GM18511 (cell line): ENCODE data around the gene TMEM212.

ENCODE experiments used
- ATAC-seq: cut with Tn5 transposase; IDR thresholded peaks from one replicate; pipeline ENCODE4 v1.9.1; 2021; ENCODE audit warnings: mild to moderate bottlenecking, moderate library complexity; ENCODE audit not compliant: unreplicated experiment

The TMEM212 gene

DNA sequence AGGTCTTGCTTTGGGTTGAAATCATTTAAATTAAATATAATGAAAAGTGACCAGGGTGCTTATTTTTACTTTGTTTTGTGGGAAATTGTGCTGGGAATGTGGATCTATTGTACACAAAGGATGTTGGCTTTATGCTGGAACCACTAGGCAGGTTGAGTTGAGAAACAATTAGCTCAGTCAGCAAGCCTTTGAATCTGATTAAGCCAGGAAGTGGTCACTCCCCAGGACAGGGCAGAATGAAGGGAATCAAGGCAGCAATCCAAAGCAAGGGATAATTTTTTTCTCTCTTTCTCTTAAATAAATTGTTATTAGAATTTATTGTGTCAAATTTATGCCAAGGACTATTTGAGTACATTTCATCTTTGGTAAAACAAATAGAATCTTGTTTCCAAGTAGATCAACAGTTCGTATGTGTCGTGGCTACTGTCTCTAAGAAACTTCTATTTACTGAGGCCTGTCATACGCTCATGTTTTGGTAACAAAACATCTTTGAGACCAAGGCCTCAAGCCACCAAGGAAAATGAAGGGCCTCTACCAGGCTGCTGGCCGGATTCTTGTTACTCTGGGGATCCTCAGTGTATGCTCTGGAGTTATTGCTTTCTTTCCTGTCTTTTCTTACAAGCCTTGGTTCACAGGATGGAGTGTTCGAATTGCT, at the start of gene TMEM212:
Gene TMEM212 (plus strand): TSS at position 486 of the 655 bp plus-strand sequence. CDS start 35 bp downstream, at position 521.
- no peak for ATAC-seq

DNA sequence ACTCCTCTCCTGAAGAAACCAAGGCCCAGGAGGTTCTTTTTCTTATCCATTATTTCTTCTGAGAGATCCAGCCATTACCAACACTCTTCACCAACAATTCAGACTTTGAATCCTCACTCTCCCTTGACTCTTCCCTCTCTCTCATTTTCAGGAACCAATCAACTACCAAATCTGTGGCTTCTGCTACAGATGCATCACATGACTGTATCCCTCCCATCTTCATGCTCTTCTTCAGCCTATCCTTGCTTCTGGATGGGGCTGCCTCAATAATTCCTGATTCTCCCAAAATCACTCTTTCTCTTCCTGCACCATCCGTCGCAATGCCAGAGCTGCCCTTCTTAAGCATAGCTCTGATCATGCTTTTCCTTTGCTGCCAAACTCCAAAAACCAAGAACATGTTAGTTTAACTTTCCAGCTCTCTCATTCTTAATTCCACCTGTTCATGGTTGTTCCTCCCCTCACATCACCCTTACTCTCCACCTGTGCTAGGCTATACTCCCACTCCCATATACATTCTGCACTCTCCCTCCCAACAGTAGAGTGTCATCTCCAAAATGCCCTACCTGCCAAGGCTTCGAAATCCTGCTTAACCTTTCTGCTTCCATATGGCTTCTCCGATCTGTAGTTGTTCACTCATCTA, 46.4 kb upstream of the TMEM212 start:
- no peak for ATAC-seq

DNA sequence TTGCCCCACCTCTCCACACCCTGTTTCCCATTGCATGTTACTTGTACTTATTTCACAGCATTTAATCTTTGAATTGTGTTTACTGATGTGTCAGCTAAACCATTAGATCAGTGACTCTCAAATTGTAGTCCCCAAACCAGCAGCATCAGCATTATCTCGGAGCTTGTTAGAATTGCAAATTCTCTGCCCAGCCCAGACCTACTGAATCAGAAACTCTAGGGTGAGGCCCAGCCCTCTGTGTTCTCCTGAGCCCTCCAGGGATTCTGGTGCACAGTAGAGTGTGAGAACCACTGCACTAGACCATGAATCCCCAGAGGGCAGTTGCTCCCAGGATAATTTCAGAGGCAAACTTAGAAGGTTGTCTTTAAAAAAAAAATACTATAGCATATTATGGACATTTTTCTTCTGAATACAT, 45.9 kb upstream of the TMEM212 start:
- ATAC-seq, result peak; percentile 75

DNA sequence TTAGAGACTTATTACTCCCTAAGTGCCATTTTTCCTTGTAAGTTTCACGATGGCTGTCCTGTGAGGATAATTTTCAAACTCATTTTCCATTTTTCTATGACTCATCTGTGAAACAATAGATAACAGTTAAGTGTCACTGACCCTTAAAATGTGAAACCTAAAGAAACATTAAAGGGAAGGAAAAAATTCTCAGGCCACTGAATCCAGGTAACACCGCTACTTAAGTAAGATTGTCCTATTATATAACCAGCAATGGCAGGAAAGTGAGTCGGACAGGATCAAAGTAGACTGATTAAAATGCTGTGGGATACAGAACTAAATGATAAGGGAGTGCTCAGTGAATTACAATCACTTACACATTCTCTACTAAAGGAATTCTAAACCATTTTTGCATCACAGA, 45.3 kb upstream of the TMEM212 start:
- ATAC-seq, result no peak

DNA sequence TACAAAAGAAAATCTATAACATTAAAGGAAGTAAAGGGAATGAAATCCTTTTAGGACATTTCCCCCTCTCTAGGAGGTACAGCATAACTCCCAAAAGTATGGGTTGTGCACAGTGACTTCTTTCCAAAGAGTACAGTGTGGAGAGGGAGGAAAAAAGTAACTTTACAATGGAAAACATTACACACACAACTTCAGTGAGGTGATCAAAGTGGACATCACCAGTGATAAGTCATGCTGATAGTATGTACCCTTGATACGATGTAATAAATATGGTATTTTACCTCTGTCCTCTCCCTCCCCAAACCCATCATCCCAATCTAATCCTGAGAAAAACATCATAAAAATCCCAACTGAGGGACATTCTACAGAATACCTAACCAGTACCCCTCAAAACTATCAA, 43.6 kb upstream of the TMEM212 start:
- no peak for ATAC-seq

DNA sequence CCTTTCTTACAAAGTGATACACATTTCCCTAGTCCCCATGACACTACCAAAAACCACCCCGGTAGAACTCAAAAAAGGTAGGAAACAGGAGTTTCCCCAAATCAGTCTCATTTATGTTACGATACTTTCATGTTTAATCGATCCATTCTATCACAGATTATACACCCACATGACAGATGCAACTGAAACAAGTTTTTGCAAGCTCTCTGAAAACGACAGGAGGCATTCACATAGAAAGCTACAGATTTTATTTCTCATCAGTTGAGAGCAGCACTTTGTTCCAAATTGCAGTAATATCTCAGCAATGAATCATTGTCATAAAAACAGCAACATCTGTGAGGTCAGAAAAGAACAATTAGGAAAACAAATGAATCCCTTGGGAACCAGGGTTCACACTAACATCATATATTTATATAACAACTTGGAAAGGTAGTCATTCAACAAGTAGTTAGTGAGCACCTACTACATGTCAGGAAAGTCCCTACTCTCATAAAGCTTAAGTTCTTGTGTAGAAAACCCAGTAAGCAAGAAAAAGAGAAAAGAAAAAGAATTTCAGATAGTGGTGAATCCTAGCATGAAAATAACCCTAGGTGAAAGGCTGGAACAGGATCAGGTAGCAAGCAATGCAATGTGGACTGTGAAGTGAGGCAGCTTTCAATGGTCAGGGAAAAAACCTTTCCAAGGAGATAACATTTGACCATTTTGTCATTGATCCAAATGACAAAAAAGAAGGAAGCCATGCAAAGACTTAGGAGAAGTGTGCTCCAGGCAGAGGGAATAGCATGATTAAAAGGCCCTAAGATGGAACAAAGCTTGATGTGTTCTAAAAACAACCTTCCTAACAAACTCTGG, 41.2 kb upstream of the TMEM212 start:
- no peak for ATAC-seq

DNA sequence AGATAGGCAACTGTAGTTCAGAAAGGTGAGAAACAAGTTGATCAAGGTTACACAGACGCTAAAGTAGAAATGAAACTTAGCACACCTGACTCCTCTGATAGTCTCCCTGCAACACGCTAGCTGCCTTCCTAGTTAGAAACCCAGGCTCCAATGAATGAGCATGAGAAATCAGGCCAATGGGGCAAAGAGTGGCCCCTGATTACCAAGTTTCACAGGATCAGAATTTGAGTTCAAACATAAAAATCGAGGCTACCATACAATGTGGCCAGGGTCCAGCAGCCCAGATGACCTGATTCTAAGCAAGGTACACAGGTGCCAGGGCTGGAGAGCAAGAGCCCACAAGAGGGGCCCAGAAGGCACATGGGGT, 40.6 kb upstream of the TMEM212 start:
- peak; percentile 58 for ATAC-seq

DNA sequence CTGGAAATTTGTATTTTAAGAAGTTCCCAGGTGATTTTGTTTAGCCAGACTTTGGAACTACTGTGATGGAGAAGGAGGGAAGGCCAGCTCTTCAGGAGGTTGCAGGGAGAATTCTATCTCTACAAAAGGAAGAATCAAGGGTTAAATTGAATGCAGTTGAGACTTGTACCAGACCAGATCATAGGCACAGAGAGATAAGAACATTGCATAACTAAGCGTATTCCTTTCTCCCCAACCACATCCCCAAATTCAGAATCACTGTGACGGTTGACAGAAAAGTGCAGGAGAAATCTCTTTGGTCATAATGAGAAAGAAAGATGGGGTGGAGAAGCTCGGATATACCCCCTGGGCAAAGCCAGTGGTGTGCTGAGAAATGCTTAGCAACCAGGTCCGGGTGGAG, 40.1 kb upstream of the TMEM212 start:
- no peak for ATAC-seq

DNA sequence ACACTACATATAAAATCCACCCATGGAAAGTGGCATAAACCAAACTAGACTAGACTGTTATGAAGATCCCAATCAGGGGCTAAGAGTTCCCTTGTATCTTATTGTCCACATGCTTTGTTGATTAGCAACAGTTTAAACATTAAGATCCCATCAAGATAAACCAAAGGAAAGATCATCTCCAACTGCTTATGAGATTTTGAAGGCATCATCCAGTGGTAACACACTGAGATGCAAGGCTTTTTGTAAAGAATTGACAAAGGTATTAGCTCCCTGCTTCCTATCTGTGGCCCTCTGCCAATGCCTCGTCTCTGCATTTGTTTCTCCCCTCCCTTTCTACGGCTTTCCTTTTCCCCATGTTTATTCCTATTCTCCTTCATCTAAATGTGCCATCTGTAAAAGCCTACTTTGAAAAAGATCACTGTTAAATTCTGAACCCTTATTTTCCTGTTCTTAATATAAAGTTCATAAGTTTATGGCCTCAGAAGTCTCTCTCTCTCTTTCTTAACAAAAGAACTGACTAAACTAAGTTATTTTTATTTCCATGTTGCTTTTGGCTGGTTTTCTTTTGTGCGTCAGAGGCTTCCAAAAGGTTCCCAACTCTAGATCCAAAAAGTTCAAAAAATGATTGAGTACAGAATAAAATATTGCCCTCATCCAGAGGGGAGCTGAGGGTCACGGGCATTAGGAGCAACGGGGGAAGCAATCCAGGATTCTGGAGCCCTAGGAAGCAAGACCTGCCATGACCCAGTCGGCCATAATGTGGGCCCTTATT, 38.3 kb upstream of the TMEM212 start:
- ATAC-seq, result no peak

DNA sequence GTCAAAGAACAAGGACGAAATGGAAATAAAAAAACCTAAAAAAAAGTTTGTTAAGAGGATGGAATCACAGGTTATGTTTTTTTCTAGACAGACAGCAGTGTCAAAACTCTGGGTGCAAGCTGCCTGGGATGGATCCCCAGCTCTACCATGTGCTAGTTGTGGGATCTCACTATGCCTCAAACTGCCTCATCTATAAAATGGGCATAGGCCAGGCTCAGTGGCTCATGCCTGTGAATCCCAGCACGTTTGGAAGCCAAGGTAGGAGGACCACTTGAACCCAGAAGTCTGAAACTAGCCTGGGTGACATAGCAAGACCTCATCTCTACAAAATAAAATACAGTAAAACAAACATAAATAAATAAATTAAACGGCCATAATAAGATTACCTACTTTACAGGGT, 37.5 kb upstream of the TMEM212 start:
- ATAC-seq, result no peak

DNA sequence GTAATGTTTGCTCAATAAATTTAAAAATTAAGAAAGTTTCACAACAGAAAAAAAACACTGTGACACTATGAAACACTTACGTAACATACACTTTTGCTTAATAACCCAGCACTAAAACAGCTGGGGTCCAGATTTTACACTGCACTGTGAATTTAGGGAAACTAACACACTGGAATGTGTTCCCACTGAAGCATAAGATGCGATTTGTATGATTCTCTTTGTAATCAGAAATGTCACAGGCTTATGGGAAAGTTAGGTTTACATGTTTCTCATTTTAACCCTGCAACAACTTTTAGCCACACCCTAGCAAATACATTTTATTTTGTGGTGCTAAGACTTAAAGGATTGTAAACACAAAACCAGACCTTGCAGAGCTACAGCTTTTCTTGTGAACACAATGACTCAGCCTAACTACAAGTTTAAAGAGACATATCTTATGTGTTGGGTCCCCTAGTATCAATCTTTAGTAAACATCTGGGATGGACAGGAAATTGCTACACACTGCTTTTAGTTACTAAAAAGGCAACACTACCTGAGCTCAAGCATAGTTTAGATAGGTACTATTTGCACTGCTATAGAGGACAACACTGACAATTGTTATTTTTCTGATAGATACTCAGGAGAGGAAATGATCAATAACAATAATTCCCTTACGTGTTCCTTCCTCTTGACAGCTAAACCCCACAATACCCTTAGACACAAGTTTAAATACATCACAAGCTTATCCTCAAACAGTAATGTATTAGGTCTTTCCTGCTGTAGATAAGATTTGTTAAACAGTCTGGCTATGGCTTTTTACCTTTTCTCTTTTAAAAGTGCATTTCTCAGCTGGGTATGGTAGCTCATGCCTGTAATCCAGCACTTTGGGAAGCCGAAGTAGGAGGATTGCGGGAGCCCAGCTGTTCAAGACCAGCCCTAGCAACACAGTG, 36.7 kb upstream of the TMEM212 start:
- no peak for ATAC-seq

DNA sequence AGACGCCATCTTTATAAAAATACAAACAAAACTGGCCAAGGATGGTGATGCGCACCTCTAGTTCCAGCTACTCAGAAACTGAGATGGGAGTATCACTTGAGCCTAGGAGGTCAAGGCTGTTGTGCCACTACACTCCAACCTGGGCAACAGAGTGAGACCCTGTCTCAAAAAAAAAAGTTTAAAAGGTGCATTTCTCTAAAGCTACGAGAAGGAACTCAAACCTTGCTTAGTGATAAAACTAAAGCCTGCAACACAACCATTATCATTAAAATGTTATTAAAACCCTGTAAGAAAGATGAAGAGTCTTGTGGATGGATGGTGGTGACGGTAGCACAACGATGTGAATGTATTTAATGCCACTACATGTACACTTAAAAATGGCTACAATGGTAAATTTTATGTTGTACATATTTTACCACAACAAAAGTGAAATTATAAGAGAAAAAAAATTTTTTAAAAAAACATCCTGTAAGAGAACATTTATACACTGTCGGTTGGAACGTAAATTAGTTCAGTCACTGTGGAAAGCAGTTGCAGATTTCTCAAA, 35.9 kb upstream of the TMEM212 start:
- ATAC-seq, result no peak

DNA sequence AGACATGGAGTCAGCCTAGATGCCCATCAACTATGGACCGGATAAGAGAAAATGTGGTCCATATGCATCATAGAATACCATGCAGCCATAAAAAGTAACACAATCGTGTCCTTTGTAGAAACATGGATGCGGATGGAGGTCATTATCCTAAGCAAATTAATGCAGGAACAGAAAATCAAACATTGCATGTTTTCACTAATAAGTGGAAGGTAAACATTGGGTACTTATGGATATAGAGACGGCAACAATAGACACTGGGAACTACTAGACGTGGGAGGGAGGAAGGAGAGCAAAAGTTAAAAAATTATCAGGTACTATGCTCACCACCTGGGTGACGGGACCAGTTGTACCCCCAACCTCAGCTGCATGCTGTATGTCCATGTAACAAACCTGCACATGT, 35.3 kb upstream of the TMEM212 start:
- no peak for ATAC-seq

DNA sequence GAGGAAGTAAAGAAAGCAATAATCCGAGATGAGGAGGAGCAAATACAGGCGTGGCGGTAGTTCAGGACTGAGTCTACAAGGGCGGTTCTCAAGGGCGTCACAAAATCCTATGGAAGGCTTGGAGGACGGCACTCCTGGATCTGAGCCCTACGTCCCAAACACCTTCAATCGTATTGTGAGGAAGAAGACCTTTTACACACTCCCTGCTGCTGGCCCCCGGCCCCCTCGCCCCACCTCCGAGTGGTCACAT, 33.6 kb upstream of the TMEM212 start:
- ATAC-seq, result peak; percentile 46

DNA sequence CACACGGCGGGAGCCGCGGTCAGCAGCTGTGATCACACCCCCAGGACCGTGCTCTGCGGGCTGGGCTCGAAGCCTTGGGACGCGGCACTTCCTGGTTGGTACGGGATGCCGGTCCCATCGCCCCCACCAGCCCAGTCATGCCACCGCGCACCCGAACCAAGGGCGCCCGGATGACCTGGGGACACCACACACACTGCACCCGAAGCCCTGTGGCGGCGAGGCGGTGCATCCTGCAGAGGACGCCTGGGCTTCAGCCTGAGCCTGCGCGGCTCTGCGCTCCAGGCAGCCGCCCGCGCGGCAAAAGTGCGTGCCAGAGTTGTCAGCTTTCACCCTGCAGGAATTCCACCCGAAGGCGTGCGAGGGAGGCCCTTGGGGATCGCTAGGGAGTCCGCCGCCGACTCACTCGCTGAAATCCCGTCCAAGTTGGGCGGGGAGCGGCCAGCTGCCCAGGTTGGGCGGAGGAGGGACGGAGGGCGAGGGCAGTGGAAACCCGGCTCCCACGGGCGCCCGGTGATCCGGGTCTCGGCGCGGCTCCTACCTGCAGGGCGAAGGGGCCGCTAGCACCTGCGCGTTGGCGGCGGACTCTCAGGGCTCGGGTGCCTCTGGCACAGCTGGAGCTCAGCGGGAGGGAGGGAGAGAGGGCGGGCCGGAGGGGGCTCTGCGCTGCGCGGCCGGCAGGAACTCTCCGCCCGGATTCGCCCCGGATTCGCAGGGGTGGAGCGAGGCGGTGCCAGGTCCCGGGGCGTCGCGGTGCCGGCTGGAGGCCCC, 33.1 kb upstream of the TMEM212 start, which contains the start of gene PLD1:
Gene PLD1 (minus strand): TSS at position 623 of the 768 bp plus-strand sequence. CDS start 72,432 bp downstream, outside the sequence.
- ATAC-seq, result peak; percentile 58

DNA sequence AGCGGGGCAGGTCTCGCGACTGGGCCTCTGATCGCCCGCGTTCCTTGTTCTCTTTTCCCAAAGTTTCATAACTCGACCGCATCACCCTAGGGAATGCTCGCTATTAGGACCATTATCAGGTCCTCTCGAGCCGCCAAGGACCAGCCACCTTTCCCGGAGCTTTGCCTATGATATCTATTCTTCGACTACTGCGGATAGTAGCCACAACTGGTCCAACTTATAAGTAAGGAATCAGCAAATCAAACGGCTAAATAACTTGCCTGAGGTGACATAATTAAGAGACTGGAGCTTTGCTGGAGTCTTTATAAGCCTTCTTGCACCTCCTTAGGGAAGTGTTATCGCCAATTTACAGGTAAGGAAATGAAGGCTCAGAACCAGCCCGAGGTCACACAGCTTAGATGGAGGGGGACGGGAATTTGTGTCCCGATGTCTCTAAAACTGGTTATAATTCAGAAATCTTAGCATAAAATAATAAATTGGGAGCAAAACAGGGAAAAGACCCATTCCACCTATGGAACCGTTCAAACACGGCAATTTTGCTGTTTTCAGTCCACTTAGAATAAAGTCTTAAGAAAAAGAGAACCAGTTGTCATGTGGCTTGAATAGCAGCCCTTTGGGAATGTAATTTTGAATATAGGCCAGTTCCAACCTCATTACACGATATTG, 32.4 kb upstream of the TMEM212 start:
- no peak for ATAC-seq

DNA sequence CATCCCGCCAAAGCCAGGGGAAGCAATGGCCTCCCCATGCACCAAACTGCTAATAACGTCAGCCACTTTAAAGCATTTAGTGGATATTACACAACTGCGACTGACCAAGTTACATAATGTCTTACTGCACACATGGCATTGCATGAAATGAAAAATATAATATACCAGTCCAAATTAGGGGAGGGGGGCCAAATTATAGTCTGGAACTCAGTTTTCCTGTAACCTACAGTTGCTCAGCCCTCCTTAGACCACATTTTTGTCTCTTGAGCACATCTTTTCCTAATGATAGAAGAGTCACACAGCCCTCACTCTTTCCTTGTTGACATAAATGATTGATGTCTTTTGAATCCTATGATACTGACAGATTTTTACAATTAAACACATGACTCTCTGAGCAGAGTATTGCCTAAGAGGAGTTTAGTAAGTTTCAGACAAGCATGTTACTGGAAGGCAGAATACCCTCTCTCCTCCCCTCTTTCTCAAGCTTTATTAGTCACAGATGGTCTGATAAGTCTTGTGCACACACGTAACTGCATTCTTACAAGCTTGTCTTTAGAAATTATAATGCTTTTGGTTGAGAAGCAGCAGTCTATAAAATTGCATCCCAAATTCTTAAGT, 31.7 kb upstream of the TMEM212 start:
- ATAC-seq, result no peak

DNA sequence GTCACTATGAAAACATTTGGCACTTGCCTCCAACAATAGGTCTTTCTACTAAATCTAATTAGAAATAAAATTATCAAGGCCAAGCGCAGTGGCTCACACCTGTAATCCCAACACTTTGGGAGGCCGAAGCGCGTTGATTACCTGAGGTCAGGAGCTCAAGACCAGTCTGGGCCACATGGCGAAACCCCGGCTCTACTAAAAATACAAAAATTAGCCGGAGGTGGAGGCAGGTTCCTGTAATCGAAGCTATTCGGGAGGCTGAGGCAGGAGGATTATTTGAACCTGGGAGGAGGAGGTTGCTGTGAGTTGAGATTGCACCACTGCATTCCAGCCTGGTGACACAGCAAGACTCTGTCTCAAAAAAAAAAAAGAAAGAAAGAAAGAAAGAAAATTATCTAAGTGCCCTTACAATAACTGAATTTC, 31.2 kb upstream of the TMEM212 start:
- no peak for ATAC-seq
